Activated CD8-positive, alpha-beta memory T cell treated with anti-CD3 and anti-CD28 coated beads for 36 hours (primary cell): Measurements from ENCODE around the gene GRIK1. TPM values are rescaled to one million over a fixed set of nuclear protein-coding genes. Genes with fewer than 3 reads are reported as not detected.

Source experiments
- CTCF ChIA-PET: fragments of 350-600 bp; sonication (Branson Sonifier 250); formaldehyde crosslinking; loops from one replicate; lab custom pipeline; 2021; ENCODE audit warnings: antibody characterized with exemption; lab: Charles Lee
- POLR2A ChIA-PET: fragments of 350-600 bp; sonication (Branson Sonifier 250); formaldehyde crosslinking; loops from one replicate; lab custom pipeline; 2021; ENCODE audit warnings: antibody characterized with exemption; lab: Charles Lee
- total RNA-seq, 2 experiments: library from RNA; stranded (reverse); gene quantifications; one replicate each; pipeline ENCODE4 v1.2.3, GENCODE V29; 2021

The GRIK1 gene
- total RNA-seq, 2 experiments from 2014 or later = not detected

DNA sequence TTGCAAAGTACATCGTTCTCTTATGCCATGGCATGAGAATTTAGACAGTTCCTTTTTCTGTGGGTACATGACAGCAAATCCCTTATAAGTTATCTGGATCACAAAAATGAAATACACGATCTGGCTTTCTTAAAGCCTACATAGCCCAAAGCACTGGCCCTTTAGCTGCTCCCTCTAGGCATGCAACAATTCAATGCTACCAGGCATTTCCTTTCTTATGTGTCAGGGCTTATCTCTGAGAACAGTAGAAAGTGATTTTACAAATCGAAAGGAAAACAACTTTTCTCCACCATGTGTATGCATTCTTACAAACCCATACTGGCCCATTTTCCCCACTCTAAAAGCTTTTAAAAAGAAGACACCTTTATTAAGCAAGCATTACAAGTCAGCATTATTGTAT is 139.7 kb downstream of the GRIK1 start:
- POLR2A ChIA-PET = no interaction called here
- CTCF ChIA-PET = no interaction called here

DNA sequence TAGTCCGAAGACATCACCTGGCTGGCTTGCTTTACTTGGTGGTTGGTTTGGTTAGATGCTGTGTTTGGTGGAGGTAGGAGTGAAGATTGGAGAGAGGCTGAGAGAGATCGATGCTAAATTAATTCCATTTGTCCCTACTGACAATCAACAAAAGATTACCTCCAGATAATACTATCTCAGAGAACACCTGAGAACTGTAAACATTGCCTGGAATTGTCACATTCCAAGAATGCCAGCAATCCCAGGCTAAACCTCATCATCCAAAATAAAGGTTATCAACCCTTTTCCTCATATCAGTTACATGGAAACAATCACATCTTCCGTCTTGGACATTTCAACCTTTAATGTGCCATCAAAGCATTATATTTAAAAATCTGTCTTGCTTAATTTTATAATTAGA is 141.0 kb downstream of the GRIK1 start:
- ChIA-PET CTCF (no interaction called here), POLR2A (no interaction called here)

DNA sequence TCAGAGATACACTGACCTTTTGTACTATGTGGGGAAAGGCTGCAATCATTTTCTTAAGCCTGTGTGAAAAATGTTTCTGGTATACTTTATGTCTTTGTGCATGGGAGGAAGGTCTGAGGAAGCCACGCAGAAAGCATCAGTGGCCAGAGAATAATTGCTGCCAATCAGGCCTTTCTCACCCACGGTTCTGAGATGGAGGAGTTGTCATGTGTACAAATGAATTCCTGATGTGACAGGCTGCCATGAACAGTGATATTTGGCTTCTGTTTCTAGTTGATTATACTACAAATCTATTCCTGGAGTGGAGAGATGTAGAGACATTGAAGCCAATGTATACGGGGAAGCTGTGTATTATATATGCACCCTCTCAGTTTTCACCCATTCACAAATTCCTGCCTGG is 142.6 kb downstream of the GRIK1 start:
- POLR2A ChIA-PET = no interaction called here
- CTCF ChIA-PET = no interaction called here

DNA sequence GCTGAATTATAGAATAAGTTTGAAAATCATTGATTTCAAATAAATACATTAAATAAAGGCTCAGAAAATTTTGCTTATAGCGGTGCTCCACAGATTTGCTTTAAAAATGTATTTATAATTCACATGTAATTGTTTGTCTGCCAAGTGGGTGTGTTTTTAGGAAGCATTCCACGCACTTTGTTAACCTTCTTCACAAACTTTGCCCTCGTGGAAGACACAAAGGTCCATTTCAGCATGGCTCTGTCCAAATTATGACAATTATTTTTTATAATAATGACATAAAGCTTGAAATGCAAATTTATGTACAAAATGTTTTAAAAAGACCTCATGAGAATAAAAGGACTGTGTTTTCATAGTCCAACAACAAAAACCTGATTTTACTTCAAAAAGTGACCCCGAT is 146.1 kb downstream of the GRIK1 start:
- POLR2A ChIA-PET = no interaction called here
- CTCF ChIA-PET = no interaction called here

GRCh38 chr21:29789393-29789792 is 150.4 kb downstream of the GRIK1 start:
- CTCF ChIA-PET = no interaction called here
- POLR2A ChIA-PET = no interaction called here

- POLR2A ChIA-PET = no interaction called here
- CTCF ChIA-PET = no interaction called here
Measured at GRCh38 chr21:29788752-29789151, 151.0 kb downstream of the GRIK1 start.

DNA sequence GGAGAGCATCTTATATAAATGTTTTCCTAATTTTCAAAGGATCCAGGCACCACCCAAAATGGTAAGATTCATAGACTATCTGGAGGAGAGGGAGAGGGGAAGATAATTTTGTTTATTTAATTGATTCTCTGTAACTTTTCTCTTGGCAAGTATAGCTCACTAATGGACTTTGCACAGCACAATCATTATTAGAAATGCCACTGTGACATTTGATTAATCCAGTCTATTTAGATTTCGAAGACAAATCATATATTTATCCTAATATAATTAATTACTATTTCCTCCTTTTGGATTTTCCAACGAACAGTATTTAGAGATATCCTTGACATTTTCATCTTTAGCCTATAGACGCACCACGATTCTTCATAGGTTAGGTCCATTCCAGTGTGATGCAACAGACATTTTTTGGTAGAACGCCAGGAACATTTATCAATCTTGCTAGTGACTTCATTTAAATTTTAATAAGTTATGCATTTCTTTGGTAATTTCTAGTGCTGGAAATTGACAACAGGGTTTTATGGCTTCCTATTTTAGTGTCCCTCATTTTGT is 152.4 kb downstream of the GRIK1 start:
- ChIA-PET POLR2A (no interaction called here), CTCF (no interaction called here)

- CTCF ChIA-PET = no interaction called here
- POLR2A ChIA-PET = no interaction called here
Measured at GRCh38 chr21:29786496-29787360, 153.1 kb downstream of the GRIK1 start.

- ChIA-PET POLR2A (no interaction called here), CTCF (no interaction called here)
Measured at GRCh38 chr21:29777160-29777559, 162.6 kb downstream of the GRIK1 start.

GRCh38 chr21:29775462-29775861 is 164.3 kb downstream of the GRIK1 start:
- CTCF ChIA-PET = no interaction called here

DNA sequence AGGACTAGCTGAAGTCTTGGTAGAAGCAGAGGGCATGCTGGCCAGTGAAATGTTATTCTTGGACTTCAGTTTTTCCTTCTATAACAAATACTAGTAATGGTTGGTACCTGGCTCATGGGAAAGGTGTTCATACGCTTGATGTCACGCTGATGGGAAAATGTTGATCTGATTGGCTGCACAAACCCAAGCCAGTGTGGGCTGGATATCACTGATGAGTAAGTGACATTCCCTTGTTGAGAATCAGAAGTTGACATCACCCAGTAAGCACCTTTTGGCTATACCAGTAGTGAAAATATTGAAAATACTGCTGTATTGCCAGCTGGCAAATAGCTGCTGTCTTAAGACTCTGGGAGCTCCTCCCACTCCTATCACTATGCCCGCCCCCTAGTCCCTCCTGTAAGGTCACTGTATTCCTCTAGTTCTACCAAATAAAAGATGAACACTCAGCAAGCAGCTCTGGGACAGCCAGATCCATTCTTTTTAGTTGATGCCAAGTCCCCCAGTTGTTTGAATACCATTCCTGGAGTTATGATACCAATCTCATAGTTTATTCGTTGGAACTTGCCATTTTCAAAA is 168.2 kb downstream of the GRIK1 start:
- POLR2A ChIA-PET = no interaction called here
- CTCF ChIA-PET = no interaction called here

More at GRCh38 chr21:29775462-29775861, 164.3 kb downstream of the GRIK1 start:
- POLR2A ChIA-PET = no interaction called here

DNA sequence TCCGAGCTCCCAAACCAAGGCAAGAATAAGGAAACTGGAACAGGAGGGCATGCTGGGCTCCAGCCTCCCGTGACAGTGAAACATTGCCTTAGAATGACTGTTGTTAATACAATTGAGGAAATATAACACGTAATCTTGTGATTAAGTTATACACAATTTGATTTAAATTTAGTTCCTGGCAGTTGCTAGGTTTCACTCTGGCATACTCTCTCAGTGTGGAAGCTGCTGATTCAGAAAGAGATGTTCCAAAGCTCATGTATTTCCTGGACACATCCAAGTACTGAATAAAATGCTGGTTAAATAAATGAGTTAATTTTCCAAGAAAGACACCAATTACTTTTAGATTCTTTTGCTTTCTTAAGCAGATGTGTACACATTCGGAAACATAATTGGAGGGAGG is 176.1 kb downstream of the GRIK1 start:
- ChIA-PET CTCF (no interaction called here), POLR2A (no interaction called here)

- ChIA-PET CTCF (no interaction called here), POLR2A (no interaction called here)
Measured at GRCh38 chr21:29762570-29763082, 177.2 kb downstream of the GRIK1 start.

DNA sequence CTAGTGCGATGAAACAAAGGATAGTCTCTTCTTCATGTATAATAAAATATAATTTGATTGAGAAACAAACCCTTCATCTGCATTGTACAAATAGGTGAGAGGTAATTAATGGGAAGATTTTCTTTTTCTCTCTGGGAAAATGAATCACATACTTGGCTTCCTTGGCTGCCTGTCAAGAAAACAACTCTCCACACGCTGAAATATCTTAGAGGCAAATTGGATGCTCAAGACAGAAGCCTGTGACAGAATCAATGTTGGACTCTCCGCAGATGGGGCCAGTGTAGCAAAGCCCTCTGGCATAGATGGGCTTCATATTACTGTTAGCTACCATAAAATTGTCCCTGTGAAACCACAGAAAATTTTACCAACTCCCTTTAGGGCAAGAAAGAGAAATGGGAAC is 186.6 kb downstream of the GRIK1 start:
- ChIA-PET CTCF (no interaction called here), POLR2A (no interaction called here)

DNA sequence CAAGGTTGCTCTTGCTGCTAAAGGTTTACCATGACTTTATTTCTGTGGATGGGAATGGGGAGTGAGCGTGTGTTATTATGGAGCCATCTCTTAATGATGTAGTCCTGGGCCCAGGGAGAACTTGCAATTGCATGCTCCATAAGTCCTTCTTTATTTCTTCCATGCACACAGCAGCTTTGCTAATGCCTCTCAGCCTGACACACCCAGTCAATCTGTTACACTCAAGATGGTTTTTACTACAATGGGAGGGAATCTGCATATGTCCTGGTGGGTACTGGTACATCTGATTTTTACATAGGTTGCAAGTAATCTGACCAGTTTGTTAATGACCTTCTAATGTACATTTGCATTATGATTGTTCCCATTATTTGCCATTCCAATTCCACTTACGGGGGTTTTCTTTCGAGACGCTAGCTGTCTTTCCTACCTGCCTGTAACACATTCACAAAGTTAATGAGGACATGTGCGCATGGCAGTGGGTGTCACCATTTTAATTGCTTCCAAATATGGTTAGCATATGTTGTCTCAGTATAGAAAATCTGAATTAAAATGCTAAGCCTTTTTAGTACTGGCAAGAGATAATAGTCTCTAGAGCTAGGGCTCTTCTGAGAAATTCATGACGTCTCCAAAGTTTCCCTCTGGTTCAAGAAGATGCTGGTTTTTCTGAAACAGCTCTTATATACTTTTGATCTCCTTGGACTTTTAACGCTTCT is 188.2 kb downstream of the GRIK1 start:
- CTCF ChIA-PET = no interaction called here
- POLR2A ChIA-PET = no interaction called here

- ChIA-PET CTCF (interaction anchor here (1.2 kb wide), 1 partner anchor 274 kb away, joined by 3 read pairs; no protein-coding TSS in a partner anchor), POLR2A (no interaction called here)
Measured at GRCh38 chr21:29749957-29750356, 189.8 kb downstream of the GRIK1 start.

DNA sequence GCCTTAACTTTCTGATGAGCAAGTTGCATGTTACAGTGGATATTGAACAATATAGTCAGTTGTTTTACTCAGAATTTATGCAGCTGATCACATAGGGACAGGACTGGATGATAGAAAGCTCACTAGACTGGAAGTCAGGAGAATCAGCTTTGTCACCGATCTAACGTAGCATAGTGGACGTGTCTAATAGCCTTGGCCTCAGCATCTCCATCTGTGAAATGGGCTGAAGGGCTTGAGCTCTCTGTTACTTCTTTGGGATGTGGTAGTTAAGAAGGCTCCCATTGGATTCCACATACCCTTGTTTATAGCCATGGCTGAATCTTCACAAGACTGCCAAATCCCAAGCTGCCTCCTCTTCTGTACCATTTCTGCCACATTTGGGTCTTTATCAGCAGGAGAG is 190.6 kb downstream of the GRIK1 start:
- ChIA-PET CTCF (interaction anchor here (1.2 kb wide), 1 partner anchor 273 kb away, joined by 3 read pairs; no protein-coding TSS in a partner anchor), POLR2A (no interaction called here)

- CTCF ChIA-PET = interaction anchor here (1.2 kb wide), 1 partner anchor 272 kb away, joined by 3 read pairs; no protein-coding TSS in a partner anchor
Measured at GRCh38 chr21:29748391-29749167, 191.2 kb downstream of the GRIK1 start.

GRCh38 chr21:29741761-29742160 is 198.0 kb downstream of the GRIK1 start:
- CTCF ChIA-PET = no interaction called here
- POLR2A ChIA-PET = no interaction called here

More at GRCh38 chr21:29748391-29749167, 191.2 kb downstream of the GRIK1 start:
- POLR2A ChIA-PET = no interaction called here
